ENCODE measurements around the gene TWIST2. TPM values are rescaled to one million over a fixed set of nuclear protein-coding genes. Genes with fewer than 3 reads are reported as not detected.

Gene TWIST2
- total and polyA plus RNA-seq, 2 donors: 1.2 to 1.9 TPM

- H3K9me3 ChIP-seq (ENCODE audit: control insufficient read depth in 2 of 2, insufficient read depth in 1 of 2, low read length in 1 of 2): no peaks in the 10 kb centered on the region
- WGBS: 88% methylated on average over 10 of the region's 10 CpGs
- no peaks in the 10 kb centered on the region for H3K36me3 ChIP-seq (ENCODE audit: control insufficient read depth in 2 of 2, insufficient read depth in 2 of 2, low read length in 1 of 2)
- H3K27ac ChIP-seq (ENCODE audit: low read depth in 1 of 2, low read length in 1 of 2): no peak overlapping the region
- H3K4me1 ChIP-seq (ENCODE audit: control insufficient read depth in 2 of 2, insufficient read depth in 2 of 2, low read length in 2 of 2): no peaks in the 10 kb centered on the region
- H3K27me3 ChIP-seq (ENCODE audit: control insufficient read depth in 2 of 2, insufficient read depth in 1 of 2, low read length in 1 of 2): peaks cover 0 to 2% of the 10 kb centered on the region in 2 donors
- DNase-seq (ENCODE audit: low read depth in 6 of 9, low spot score in 9 of 9): no peak
- H3K4me3 ChIP-seq (ENCODE audit: low read length in 2 of 2): no peak overlapping the region
Measured at GRCh38 chr2:238887616-238888015, 39.7 kb downstream of the TWIST2 start.

GRCh38 chr2:238888781-238889180 lies 40.9 kb downstream of the TWIST2 start:
- H3K27ac ChIP-seq (ENCODE audit: low read depth in 1 of 2, low read length in 1 of 2): no peak overlapping the region
- H3K4me1 ChIP-seq (ENCODE audit: control insufficient read depth in 2 of 2, insufficient read depth in 2 of 2, low read length in 2 of 2): no peaks in the 10 kb centered on the region
- 87% methylated on average over 2 of the region's 2 CpGs for WGBS
- H3K27me3 ChIP-seq (ENCODE audit: control insufficient read depth in 2 of 2, insufficient read depth in 1 of 2, low read length in 1 of 2): no peaks in the 10 kb centered on the region
- no peak for DNase-seq (ENCODE audit: low read depth in 6 of 9, low spot score in 9 of 9)
- H3K36me3 ChIP-seq (ENCODE audit: control insufficient read depth in 2 of 2, insufficient read depth in 2 of 2, low read length in 1 of 2): no peaks in the 10 kb centered on the region
- no peak overlapping the region for H3K4me3 ChIP-seq (ENCODE audit: low read length in 2 of 2)
- no peaks in the 10 kb centered on the region for H3K9me3 ChIP-seq (ENCODE audit: control insufficient read depth in 2 of 2, insufficient read depth in 1 of 2, low read length in 1 of 2)

GRCh38 chr2:238890131-238890530 lies 42.2 kb downstream of the TWIST2 start:
- no peaks in the 10 kb centered on the region for H3K4me1 ChIP-seq (ENCODE audit: control insufficient read depth in 2 of 2, insufficient read depth in 2 of 2, low read length in 2 of 2)
- H3K9me3 ChIP-seq (ENCODE audit: control insufficient read depth in 2 of 2, insufficient read depth in 1 of 2, low read length in 1 of 2): no peaks in the 10 kb centered on the region
- no peaks in the 10 kb centered on the region for H3K36me3 ChIP-seq (ENCODE audit: control insufficient read depth in 2 of 2, insufficient read depth in 2 of 2, low read length in 1 of 2)
- no peak overlapping the region for H3K27ac ChIP-seq (ENCODE audit: low read depth in 1 of 2, low read length in 1 of 2)
- DNase-seq (ENCODE audit: low read depth in 6 of 9, low spot score in 9 of 9): no peak
- H3K27me3 ChIP-seq (ENCODE audit: control insufficient read depth in 2 of 2, insufficient read depth in 1 of 2, low read length in 1 of 2): peaks cover 0 to 7% of the 10 kb centered on the region in 2 donors
- no peak overlapping the region for H3K4me3 ChIP-seq (ENCODE audit: low read length in 2 of 2)
- WGBS: 96% methylated on average over 13 of the region's 13 CpGs

GRCh38 chr2:238890618-238891456 lies 43.0 kb downstream of the TWIST2 start:
- peaks cover 0 to 14% of the 10 kb centered on the region in 2 donors for H3K27me3 ChIP-seq (ENCODE audit: control insufficient read depth in 2 of 2, insufficient read depth in 1 of 2, low read length in 1 of 2)
- H3K4me1 ChIP-seq (ENCODE audit: control insufficient read depth in 2 of 2, insufficient read depth in 2 of 2, low read length in 2 of 2): no peaks in the 10 kb centered on the region
- no peak overlapping the region for H3K27ac ChIP-seq (ENCODE audit: low read depth in 1 of 2, low read length in 1 of 2)
- no peak overlapping the region for H3K4me3 ChIP-seq (ENCODE audit: low read length in 2 of 2)
- no peak for DNase-seq (ENCODE audit: low read depth in 6 of 9, low spot score in 9 of 9)
- no peaks in the 10 kb centered on the region for H3K36me3 ChIP-seq (ENCODE audit: control insufficient read depth in 2 of 2, insufficient read depth in 2 of 2, low read length in 1 of 2)
- 93% methylated on average over 29 of the region's 29 CpGs for WGBS
- H3K9me3 ChIP-seq (ENCODE audit: control insufficient read depth in 2 of 2, insufficient read depth in 1 of 2, low read length in 1 of 2): no peaks in the 10 kb centered on the region

GRCh38 chr2:238891457-238892203 lies 43.7 kb downstream of the TWIST2 start:
- WGBS: 90% methylated on average over 29 of the region's 29 CpGs
- DNase-seq (ENCODE audit: low read depth in 6 of 9, low spot score in 9 of 9): no peak

GRCh38 chr2:238892204-238892500 lies 44.3 kb downstream of the TWIST2 start:
- Histone ChIP-seq H3K4me1 (ENCODE audit: control insufficient read depth in 2 of 2, insufficient read depth in 2 of 2, low read length in 2 of 2) (no peaks in the 10 kb centered on the region), H3K4me3 (ENCODE audit: low read length in 2 of 2) (no peak overlapping the region), H3K9me3 (ENCODE audit: control insufficient read depth in 2 of 2, insufficient read depth in 1 of 2, low read length in 1 of 2) (no peaks in the 10 kb centered on the region), H3K27me3 (ENCODE audit: control insufficient read depth in 2 of 2, insufficient read depth in 1 of 2, low read length in 1 of 2) (peaks cover 0 to 21% of the 10 kb centered on the region in 2 donors), H3K36me3 (ENCODE audit: control insufficient read depth in 2 of 2, insufficient read depth in 2 of 2, low read length in 1 of 2) (no peaks in the 10 kb centered on the region), H3K27ac (ENCODE audit: low read depth in 1 of 2, low read length in 1 of 2) (no peak overlapping the region)
- DNase-seq (ENCODE audit: low read depth in 6 of 9, low spot score in 9 of 9): no peak
- 93% methylated on average over 14 of the region's 14 CpGs for WGBS

More at GRCh38 chr2:238891457-238892203, 43.7 kb downstream of the TWIST2 start:
- Histone ChIP-seq H3K4me1 (ENCODE audit: control insufficient read depth in 2 of 2, insufficient read depth in 2 of 2, low read length in 2 of 2) (no peaks in the 10 kb centered on the region), H3K4me3 (ENCODE audit: low read length in 2 of 2) (no peak overlapping the region), H3K9me3 (ENCODE audit: control insufficient read depth in 2 of 2, insufficient read depth in 1 of 2, low read length in 1 of 2) (no peaks in the 10 kb centered on the region), H3K27ac (ENCODE audit: low read depth in 1 of 2, low read length in 1 of 2) (no peak overlapping the region), H3K27me3 (ENCODE audit: control insufficient read depth in 2 of 2, insufficient read depth in 1 of 2, low read length in 1 of 2) (peaks cover 0 to 21% of the 10 kb centered on the region in 2 donors), H3K36me3 (ENCODE audit: control insufficient read depth in 2 of 2, insufficient read depth in 2 of 2, low read length in 1 of 2) (no peaks in the 10 kb centered on the region)

- Histone ChIP-seq H3K27ac (ENCODE audit: low read depth in 1 of 2, low read length in 1 of 2) (no peak overlapping the region), H3K36me3 (ENCODE audit: control insufficient read depth in 2 of 2, insufficient read depth in 2 of 2, low read length in 1 of 2) (no peaks in the 10 kb centered on the region), H3K4me1 (ENCODE audit: control insufficient read depth in 2 of 2, insufficient read depth in 2 of 2, low read length in 2 of 2) (no peaks in the 10 kb centered on the region), H3K9me3 (ENCODE audit: control insufficient read depth in 2 of 2, insufficient read depth in 1 of 2, low read length in 1 of 2) (no peaks in the 10 kb centered on the region), H3K27me3 (ENCODE audit: control insufficient read depth in 2 of 2, insufficient read depth in 1 of 2, low read length in 1 of 2) (peaks cover 0 to 24% of the 10 kb centered on the region in 2 donors), H3K4me3 (ENCODE audit: low read length in 2 of 2) (no peak overlapping the region)
- DNase-seq (ENCODE audit: low read depth in 6 of 9, low spot score in 9 of 9): no peak
- WGBS: 96% methylated on average over 2 of the region's 2 CpGs
Measured at GRCh38 chr2:238892796-238893195, 44.9 kb downstream of the TWIST2 start.

- DNase-seq (ENCODE audit: low read depth in 6 of 9, low spot score in 9 of 9): no peak
- 89% methylated on average over 30 of the region's 30 CpGs for WGBS
- Histone ChIP-seq H3K4me3 (ENCODE audit: low read length in 2 of 2) (no peak overlapping the region), H3K27me3 (ENCODE audit: control insufficient read depth in 2 of 2, insufficient read depth in 1 of 2, low read length in 1 of 2) (peaks cover 0 to 24% of the 10 kb centered on the region in 2 donors), H3K36me3 (ENCODE audit: control insufficient read depth in 2 of 2, insufficient read depth in 2 of 2, low read length in 1 of 2) (no peaks in the 10 kb centered on the region), H3K27ac (ENCODE audit: low read depth in 1 of 2, low read length in 1 of 2) (no peak overlapping the region), H3K9me3 (ENCODE audit: control insufficient read depth in 2 of 2, insufficient read depth in 1 of 2, low read length in 1 of 2) (no peaks in the 10 kb centered on the region), H3K4me1 (ENCODE audit: control insufficient read depth in 2 of 2, insufficient read depth in 2 of 2, low read length in 2 of 2) (no peaks in the 10 kb centered on the region)
Measured at GRCh38 chr2:238893349-238894000, 45.6 kb downstream of the TWIST2 start.
